C4-2B (cell line): ENCODE measurements around the gene PRICKLE1.

ENCODE experiments used
- ZFX ChIP-seq: fragments of 450-650 bp; IDR thresholded peaks from 2 replicates; pipeline ENCODE4 v1.6.1; 2017
- TF ChIP-seq, protein P1 (sequence below): fragments of 450-650 bp; conservative IDR thresholded peaks from 2 replicates; pipeline ENCODE4 v1.5.1; 2017; ENCODE audit warnings: mild to moderate bottlenecking

DNA sequence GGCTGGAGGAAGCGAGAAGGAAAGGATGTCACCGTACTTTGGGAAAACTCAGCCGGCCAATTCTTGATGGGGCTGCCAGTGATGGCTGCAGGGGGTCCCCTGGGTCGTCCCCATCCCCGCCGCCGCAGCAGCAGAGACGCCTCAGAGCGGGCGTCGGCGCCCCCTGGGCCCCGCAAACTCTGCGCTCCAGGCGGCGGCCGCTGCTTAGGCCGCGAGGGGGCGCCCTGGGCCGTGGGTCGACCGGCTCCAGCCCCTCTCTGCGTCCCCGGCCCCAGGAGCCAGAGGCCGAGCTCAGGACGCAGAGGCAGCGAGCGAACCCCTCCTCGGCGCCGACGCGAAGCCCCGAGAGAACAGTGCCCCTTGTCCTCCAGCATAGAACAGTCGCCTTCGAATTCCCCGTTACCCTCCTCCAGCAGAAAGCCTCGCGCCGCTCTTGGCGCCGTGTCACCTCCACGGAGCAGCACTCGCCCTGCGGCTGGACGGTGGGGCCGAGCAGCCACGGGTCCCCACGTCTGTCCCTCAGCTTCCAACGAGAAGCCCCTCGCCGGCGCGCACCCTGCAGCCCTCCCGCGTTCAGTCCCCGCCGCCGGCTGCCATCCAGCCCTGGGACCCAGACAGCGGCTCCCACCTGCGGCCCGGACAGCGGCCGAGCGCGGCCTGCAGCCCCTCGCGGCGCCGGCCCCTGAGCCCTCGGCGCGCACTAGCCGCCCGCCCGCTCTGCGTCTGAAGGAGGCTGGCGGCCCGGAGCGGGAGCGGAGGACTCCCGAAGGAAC is 106.6 kb downstream of the PRICKLE1 start:
- TF ChIP-seq, protein P1, sequence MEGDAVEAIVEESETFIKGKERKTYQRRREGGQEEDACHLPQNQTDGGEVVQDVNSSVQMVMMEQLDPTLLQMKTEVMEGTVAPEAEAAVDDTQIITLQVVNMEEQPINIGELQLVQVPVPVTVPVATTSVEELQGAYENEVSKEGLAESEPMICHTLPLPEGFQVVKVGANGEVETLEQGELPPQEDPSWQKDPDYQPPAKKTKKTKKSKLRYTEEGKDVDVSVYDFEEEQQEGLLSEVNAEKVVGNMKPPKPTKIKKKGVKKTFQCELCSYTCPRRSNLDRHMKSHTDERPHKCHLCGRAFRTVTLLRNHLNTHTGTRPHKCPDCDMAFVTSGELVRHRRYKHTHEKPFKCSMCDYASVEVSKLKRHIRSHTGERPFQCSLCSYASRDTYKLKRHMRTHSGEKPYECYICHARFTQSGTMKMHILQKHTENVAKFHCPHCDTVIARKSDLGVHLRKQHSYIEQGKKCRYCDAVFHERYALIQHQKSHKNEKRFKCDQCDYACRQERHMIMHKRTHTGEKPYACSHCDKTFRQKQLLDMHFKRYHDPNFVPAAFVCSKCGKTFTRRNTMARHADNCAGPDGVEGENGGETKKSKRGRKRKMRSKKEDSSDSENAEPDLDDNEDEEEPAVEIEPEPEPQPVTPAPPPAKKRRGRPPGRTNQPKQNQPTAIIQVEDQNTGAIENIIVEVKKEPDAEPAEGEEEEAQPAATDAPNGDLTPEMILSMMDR, result peak; percentile 97
- TF ChIP-seq ZFX, result no peak
